Neuron (in vitro differentiated cells): ENCODE data around the gene GRID2.

Source experiments
- H2AFZ ChIP-seq: one replicate; pipeline ENCODE4 v1.6.1; 2013; ENCODE audit warnings: low read depth, mild to moderate bottlenecking, inconsistent platforms, low read length, moderate library complexity
- H3K27me3 ChIP-seq: one replicate; pipeline ENCODE4 v1.6.1; 2013; ENCODE audit warnings: low read length; ENCODE audit not compliant: insufficient read depth
- H3K36me3 ChIP-seq: one replicate; pipeline ENCODE4 v1.6.1; 2013; ENCODE audit warnings: low read length; ENCODE audit not compliant: insufficient read depth
- H3K4me1 ChIP-seq: one replicate; pipeline ENCODE4 v1.6.1; 2013; ENCODE audit warnings: low read length; ENCODE audit not compliant: insufficient read depth
- H3K4me3 ChIP-seq: 2 replicates; pipeline ENCODE4 v1.5.1; 2013; ENCODE audit warnings: mild to moderate bottlenecking, low read length, moderate library complexity
- H3K9me3 ChIP-seq: one replicate; pipeline ENCODE4 v1.6.1; 2013; ENCODE audit warnings: low read length

Gene GRID2

DNA sequence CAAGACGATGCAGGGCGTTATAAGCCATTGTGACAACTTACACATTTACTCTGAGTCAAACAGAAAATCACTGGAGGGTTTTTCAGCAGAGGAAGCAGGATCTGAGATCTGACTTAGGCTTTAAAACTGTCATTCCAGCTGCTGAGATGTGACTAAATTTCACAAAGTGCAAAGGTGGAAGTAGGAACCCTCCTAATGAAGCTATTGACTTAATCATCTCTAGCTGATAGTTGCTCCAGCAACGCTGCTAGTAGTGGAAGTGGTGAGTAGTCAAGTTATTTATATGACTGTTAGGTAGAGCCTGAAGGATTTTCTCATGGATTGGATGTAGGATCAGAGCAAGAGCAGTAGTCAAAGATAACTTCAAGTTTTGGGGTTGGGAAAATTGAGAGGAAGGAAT lies 218.6 kb downstream of the GRID2 start:
- Histone ChIP-seq H3K36me3 (no peaks in the 10 kb centered on the region), H2AFZ (peak overlapping the region; percentile 19), H3K27me3 (no peaks in the 10 kb centered on the region), H3K4me1 (peaks cover 16% of the 10 kb centered on the region), H3K9me3 (no peaks in the 10 kb centered on the region), H3K4me3 (no peak overlapping the region)

DNA sequence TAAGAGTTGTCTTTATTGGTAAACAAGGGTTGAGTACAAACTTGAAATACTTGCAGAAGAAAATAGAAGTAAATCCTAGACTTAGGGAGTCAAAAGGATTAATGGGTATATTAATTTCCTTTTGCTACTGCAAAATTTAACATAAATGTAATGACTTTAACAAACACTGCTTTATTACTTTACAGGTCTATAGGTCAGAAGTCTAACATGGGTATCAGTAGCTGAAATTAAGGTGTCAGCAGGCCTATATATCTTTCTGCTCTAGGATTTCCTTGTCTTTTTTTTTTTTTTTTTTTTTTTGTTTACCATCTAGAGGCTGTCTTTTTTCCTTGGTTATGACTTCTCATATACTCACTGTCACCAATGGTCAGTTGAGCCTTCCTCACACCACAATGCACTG lies 220.4 kb downstream of the GRID2 start:
- Histone ChIP-seq H2AFZ (no peak overlapping the region), H3K27me3 (no peaks in the 10 kb centered on the region), H3K4me3 (no peak overlapping the region), H3K36me3 (no peaks in the 10 kb centered on the region), H3K4me1 (peaks cover 23% of the 10 kb centered on the region), H3K9me3 (no peaks in the 10 kb centered on the region)

DNA sequence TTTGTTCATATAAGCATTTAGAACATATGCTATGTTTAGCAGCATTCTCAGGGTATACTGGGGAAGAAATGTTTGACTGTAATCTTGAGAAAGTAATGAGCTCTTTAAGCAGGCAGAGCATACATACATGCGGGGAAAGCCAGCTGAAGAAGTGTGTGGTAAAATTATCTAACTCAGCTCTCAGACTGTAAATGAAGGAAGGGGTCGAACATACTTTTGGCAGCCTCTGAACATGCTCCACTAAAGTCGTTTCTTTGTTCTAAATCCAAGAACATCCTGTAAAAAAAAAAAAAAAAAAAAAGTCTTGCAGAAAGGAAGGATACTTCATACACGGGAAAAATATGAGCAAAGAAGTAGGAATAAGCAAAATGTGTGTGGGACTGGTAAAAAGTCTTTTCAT lies 224.8 kb downstream of the GRID2 start:
- Histone ChIP-seq H3K9me3 (no peaks in the 10 kb centered on the region), H3K4me1 (peaks cover 11% of the 10 kb centered on the region), H3K4me3 (no peak overlapping the region), H2AFZ (peak overlapping the region; percentile 32), H3K36me3 (no peaks in the 10 kb centered on the region), H3K27me3 (no peaks in the 10 kb centered on the region)

DNA sequence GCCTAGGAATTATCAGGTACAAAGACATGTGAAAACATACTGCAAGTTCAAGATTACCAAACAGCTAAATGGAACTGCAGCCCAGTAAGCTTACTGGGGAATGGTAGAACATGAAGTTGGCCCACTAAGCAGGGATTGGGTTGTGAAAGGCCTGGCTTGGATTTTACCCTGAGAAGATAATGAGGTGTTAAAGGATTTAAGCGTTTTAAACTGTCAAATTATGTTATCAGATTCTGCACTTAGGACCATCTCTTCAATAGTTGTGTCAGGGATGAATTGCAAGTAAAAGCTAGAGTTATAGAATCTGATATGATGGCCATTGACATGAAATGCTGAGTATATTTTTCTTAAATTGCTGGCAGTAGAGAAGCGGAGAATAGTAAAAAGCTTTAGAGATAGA lies 225.7 kb downstream of the GRID2 start:
- no peaks in the 10 kb centered on the region for H3K9me3 ChIP-seq
- H3K4me3 ChIP-seq = no peak overlapping the region
- no peaks in the 10 kb centered on the region for H3K36me3 ChIP-seq
- no peaks in the 10 kb centered on the region for H3K27me3 ChIP-seq
- peak overlapping the region; percentile 32 for H2AFZ ChIP-seq
- peaks cover 11% of the 10 kb centered on the region for H3K4me1 ChIP-seq

DNA sequence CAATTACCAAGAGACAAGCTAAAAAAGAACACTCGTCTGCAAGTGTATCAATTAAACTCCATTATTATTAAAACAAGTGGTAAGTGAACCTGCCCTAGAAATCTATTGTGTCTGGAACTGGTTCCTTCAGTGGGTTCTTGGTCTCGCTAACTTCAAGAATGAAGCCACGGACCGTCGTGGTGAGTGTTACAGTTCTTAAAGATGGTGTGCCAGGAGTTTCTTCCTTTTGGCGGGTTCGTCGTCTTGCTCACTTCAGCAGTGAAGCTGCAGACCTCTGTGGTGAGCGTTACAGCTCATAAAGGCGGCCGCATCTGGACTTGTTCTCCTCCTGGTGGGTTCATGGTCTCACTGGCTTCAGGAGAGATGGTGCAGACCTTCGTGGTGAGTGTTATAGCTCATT lies 231.8 kb downstream of the GRID2 start:
- Histone ChIP-seq H2AFZ (no peak overlapping the region), H3K27me3 (no peaks in the 10 kb centered on the region), H3K4me3 (no peak overlapping the region), H3K36me3 (no peaks in the 10 kb centered on the region), H3K9me3 (no peaks in the 10 kb centered on the region), H3K4me1 (no peaks in the 10 kb centered on the region)

DNA sequence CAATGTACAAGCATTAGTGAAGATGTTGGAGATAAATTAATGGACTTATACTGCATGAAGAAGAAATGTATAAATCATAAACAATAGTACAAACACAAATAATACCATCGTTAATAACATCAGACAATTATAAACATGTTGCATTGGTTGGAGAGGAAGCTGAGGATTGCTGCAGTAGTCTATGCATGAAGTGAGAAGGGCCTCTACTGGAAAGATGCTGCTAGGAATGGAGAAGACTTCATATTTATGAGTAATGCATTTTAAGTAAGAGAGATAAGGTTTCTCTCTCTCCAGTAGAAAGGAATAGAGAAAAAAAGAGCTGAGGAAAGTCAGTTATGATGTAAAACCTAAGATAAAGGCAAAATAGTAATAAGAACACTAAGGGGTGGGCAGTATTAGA lies 247.8 kb downstream of the GRID2 start:
- Histone ChIP-seq H3K27me3 (no peaks in the 10 kb centered on the region), H3K4me3 (no peak overlapping the region), H3K4me1 (no peaks in the 10 kb centered on the region), H2AFZ (no peak overlapping the region), H3K9me3 (no peaks in the 10 kb centered on the region), H3K36me3 (no peaks in the 10 kb centered on the region)

DNA sequence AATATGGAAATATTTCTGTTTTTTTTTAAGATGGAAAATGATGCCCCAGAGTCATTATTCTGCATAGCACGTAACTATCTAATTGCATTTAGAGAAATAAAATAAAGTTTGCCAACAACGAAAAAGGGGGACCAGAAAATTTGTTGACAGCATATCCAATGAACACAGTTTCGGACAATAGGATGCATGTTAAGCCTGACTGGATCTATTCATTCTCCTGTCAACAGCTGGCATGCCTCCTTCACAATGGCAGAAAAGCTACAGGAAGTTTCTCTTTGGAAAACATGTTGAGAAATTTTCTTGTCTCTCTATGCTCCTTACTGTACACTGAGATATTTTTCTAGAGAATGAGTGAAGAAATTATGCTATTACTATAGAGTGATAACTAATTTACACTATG lies 262.5 kb downstream of the GRID2 start:
- Histone ChIP-seq H3K4me1 (peaks cover 8% of the 10 kb centered on the region), H3K36me3 (no peaks in the 10 kb centered on the region), H3K27me3 (no peaks in the 10 kb centered on the region), H3K4me3 (no peak overlapping the region), H2AFZ (no peak overlapping the region), H3K9me3 (no peaks in the 10 kb centered on the region)

DNA sequence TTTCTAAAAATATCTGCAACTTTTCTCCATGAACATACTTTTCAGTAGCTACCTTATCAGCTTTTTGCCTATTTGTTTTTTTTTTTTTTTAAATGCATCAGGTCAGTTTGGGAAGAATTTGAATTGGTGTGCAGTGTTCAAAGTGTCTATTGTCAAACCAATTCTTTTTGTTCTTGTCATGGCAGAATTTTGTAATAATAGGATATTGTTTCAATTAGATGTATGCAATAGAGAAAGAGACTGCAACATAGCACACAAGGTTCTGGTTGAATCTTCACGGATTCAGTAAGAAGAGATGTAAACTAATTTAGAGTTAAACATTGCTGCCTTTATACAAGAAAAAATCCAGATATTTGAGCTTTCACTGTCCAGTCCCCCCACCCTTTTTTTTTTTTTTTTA lies 277.1 kb downstream of the GRID2 start:
- H3K4me1 ChIP-seq = no peaks in the 10 kb centered on the region
- H3K27me3 ChIP-seq = no peaks in the 10 kb centered on the region
- no peak overlapping the region for H3K4me3 ChIP-seq
- no peaks in the 10 kb centered on the region for H3K36me3 ChIP-seq
- H2AFZ ChIP-seq = no peak overlapping the region
- H3K9me3 ChIP-seq = no peaks in the 10 kb centered on the region

DNA sequence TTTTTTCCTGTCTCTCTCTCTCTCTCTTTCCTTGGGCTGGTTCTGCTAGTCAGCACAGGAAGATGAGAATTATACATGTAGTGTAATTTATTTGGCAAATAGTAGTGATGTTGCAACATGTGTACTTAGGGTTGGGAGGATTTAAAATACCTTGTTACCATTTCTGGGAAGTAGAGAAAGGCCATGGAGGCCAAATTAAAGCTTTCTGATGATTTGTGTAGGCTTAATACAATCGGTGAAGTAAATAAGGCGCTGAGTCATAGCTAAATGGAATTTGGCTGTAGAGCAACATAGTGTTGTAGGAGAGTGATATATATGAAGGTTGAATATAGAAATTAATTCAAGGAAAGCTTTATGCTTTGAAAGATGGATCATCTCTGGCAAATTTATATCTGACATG lies 295.3 kb downstream of the GRID2 start:
- Histone ChIP-seq H3K9me3 (no peaks in the 10 kb centered on the region), H2AFZ (no peak overlapping the region), H3K4me1 (no peaks in the 10 kb centered on the region), H3K4me3 (no peak overlapping the region), H3K27me3 (no peaks in the 10 kb centered on the region), H3K36me3 (no peaks in the 10 kb centered on the region)

DNA sequence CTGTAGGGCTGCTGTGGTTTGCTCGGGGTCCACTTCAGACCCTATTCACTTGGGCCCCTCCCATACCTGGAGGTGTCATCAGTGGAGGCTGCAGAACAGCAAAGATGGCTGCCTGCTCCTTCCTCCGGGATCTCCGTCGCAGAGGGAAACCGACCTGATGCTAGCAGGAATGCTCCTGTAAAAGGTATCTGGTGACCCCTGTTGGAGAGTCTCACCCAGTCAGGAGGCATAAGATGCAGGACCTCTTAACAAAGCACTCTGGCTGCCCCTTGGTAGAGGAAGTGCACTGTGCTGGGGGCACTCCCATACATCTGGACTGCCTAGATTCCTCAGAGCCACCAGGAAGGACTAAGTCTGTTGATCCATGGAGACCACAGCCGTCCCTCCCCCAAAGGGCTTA lies 296.9 kb downstream of the GRID2 start:
- Histone ChIP-seq H2AFZ (no peak overlapping the region), H3K4me1 (no peaks in the 10 kb centered on the region), H3K9me3 (no peaks in the 10 kb centered on the region), H3K4me3 (no peak overlapping the region), H3K36me3 (no peaks in the 10 kb centered on the region), H3K27me3 (no peaks in the 10 kb centered on the region)

DNA sequence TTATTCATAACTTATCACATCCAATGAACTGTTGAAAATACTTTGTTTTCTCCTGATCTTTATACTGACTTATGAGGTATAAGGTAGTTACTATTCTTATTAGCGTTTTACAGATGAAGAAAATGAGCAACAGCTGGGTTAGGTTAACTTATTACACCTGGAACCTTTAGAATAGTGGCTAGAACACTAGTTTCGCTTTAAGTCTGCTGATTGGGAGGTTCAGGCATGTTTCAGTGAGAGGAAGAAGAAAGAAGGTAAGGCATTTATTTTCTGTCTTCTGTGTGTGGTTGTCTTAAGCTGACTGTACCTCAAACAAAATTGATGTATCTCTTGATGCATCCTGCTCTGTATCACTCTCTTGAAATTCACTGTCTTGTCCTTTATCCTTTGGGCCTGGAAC lies 302.5 kb downstream of the GRID2 start:
- no peaks in the 10 kb centered on the region for H3K9me3 ChIP-seq
- no peaks in the 10 kb centered on the region for H3K36me3 ChIP-seq
- no peaks in the 10 kb centered on the region for H3K27me3 ChIP-seq
- H3K4me3 ChIP-seq = no peak overlapping the region
- no peaks in the 10 kb centered on the region for H3K4me1 ChIP-seq
- no peak overlapping the region for H2AFZ ChIP-seq

DNA sequence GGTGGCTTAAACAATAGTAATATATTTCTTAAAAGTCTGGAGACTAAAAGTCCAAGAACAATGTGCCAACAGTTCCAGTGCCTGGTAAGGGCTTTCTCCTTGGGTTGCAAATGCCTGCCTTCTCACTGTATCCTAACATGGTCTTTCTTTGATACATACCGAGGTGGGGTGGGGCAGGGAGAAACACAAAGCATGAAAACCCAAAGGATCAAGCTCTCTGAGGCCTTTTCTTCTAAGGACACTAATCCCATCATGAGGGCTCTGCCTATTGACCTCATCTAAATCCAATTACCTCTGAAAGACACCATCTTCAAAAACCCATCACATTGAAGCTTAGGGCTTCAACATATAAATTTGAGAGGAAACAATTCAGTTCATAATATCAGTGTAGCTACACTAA lies 311.3 kb downstream of the GRID2 start:
- Histone ChIP-seq H2AFZ (no peak overlapping the region), H3K27me3 (no peaks in the 10 kb centered on the region), H3K36me3 (no peaks in the 10 kb centered on the region), H3K4me3 (no peak overlapping the region), H3K4me1 (no peaks in the 10 kb centered on the region), H3K9me3 (no peaks in the 10 kb centered on the region)

DNA sequence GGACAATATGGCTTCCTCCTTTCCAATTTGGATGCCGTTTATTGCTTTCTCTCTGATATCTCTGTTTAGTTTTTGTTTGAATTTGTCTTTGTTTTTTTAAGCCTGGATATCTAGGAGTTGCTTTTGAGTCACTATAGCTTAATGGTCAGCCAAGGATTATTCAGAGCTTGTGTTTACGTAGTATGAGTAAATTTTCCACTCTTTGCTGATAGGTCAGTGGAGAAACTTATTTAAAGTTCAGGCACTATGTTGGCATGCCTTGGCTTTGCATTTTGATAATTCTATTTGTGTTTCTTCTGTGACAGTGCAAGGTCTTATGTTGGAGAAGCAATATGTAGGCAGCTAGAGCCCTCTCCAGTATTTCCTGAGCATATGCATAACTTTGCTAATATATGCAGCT lies 315.2 kb downstream of the GRID2 start:
- Histone ChIP-seq H3K27me3 (no peaks in the 10 kb centered on the region), H2AFZ (no peak overlapping the region), H3K9me3 (no peaks in the 10 kb centered on the region), H3K36me3 (no peaks in the 10 kb centered on the region), H3K4me3 (no peak overlapping the region), H3K4me1 (no peaks in the 10 kb centered on the region)

DNA sequence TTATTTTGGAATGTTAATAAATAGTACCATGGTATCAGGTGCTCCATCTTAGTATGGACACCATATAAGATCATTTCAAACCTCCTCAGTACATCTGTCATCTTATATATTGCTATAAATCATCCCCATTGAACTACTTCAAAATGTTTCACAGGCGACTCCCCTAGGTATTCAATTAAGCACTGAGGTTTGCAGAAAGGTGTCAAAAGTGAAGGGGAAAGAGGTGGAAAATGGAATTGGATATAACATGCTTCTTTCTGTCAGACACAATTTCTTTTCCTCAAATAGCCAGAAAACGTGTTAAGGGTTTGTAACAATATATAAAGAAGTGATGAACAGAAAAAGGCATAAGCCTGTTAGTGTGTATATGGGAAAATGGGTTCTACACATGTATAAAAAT lies 325.5 kb downstream of the GRID2 start:
- no peaks in the 10 kb centered on the region for H3K27me3 ChIP-seq
- no peaks in the 10 kb centered on the region for H3K9me3 ChIP-seq
- H2AFZ ChIP-seq = no peak overlapping the region
- H3K4me3 ChIP-seq = no peak overlapping the region
- no peaks in the 10 kb centered on the region for H3K36me3 ChIP-seq
- no peaks in the 10 kb centered on the region for H3K4me1 ChIP-seq
